COLO668 (cell line): Measurements from ENCODE around the gene SRSF12.
"Not testable (repeated sequence)": the region's sequence is repeated elsewhere in the genome, so short reads cannot be mapped to it uniquely, and the experiment has no call there.

Experiments used
- DNase-seq: peaks from one replicate; lab custom pipeline; 2025; ENCODE audit not compliant: unreplicated experiment; lab: John Stamatoyannopoulos, UW

Gene SRSF12

GRCh38 chr6:89073014-89073620 is 44.8 kb downstream of the SRSF12 start:
- DNase-seq = no peak

GRCh38 chr6:89071036-89071435 is 46.8 kb downstream of the SRSF12 start:
- DNase-seq = no peak

- no peak for DNase-seq
These were observed 48.2 kb downstream of the SRSF12 start for GRCh38 chr6:89069536-89070163.

GRCh38 chr6:89068695-89069094 is 49.2 kb downstream of the SRSF12 start:
- DNase-seq = no peak

GRCh38 chr6:89067796-89068195 is 50.1 kb downstream of the SRSF12 start:
- DNase-seq = no peak

- no peak for DNase-seq
These were observed 50.8 kb downstream of the SRSF12 start for GRCh38 chr6:89066940-89067646.

GRCh38 chr6:89066121-89066520 is 51.8 kb downstream of the SRSF12 start:
- DNase-seq = not testable (repeated sequence)

GRCh38 chr6:89064931-89065330 is 52.9 kb downstream of the SRSF12 start:
- DNase-seq = not testable (repeated sequence)

- DNase-seq = no peak
These were observed 54.0 kb downstream of the SRSF12 start for GRCh38 chr6:89063881-89064280.

- DNase-seq = no peak
These were observed 58.6 kb downstream of the SRSF12 start for GRCh38 chr6:89059227-89059626.

GRCh38 chr6:89058627-89059026 is 59.2 kb downstream of the SRSF12 start:
- no peak for DNase-seq

- no peak for DNase-seq
These were observed 60.1 kb downstream of the SRSF12 start for GRCh38 chr6:89057759-89058158.

- no peak for DNase-seq
These were observed 63.7 kb downstream of the SRSF12 start for GRCh38 chr6:89054208-89054607.

- DNase-seq = no peak
These were observed 66.2 kb downstream of the SRSF12 start for GRCh38 chr6:89051676-89052075.

GRCh38 chr6:89050697-89051096 is 67.2 kb downstream of the SRSF12 start:
- DNase-seq = no peak

GRCh38 chr6:89050155-89050554 is 67.7 kb downstream of the SRSF12 start:
- no peak for DNase-seq

GRCh38 chr6:89048985-89049384 is 68.9 kb downstream of the SRSF12 start:
- DNase-seq = no peak

- no peak for DNase-seq
These were observed 69.5 kb downstream of the SRSF12 start for GRCh38 chr6:89048288-89048923.

GRCh38 chr6:89047473-89047872 is 70.4 kb downstream of the SRSF12 start:
- DNase-seq = no peak
